Cardiac fibroblast (primary cell): Measurements from ENCODE around the gene HIVEP3.
A peak's percentile ranks its signal among the peaks of the same experiment; 100 is the strongest.

Experiments used
- DNase-seq, 2 donors: peaks; one replicate each; pipeline versions ENCODE4 v3.0.0 to v3.0.0-alpha.2; 2010; ENCODE audit warnings: low read depth in 2 of 2
- H3K4me3 ChIP-seq, 2 donors: replicated peaks in 1 of 2; 1 replicate in 1 of 2; 2 replicates in 1 of 2; pipeline ENCODE4 v1.5.1; 2011; ENCODE audit warnings: low read depth in 2 of 2, low read length in 2 of 2, mild to moderate bottlenecking in 2 of 2, moderate library complexity in 1 of 2
- CTCF ChIP-seq: IDR thresholded peaks from one replicate; pipeline ENCODE4 v1.5.1; 2011; ENCODE audit warnings: low read depth, mild to moderate bottlenecking, low read length, inconsistent platforms

The HIVEP3 gene

GRCh38 chr1:41678111-41678878, 240.4 kb downstream of the HIVEP3 start:
- no peak for TF ChIP-seq CTCF
- DNase-seq = peak; percentile 57 to 63
- H3K4me3 ChIP-seq = no peak overlapping the region

- no peak for TF ChIP-seq CTCF
- DNase-seq = no peak
- no peak overlapping the region for H3K4me3 ChIP-seq
Observed at GRCh38 chr1:41677620-41678019, 241.1 kb downstream of the HIVEP3 start.

GRCh38 chr1:41675401-41675800, 243.3 kb downstream of the HIVEP3 start:
- TF ChIP-seq CTCF = no peak
- no peak for DNase-seq
- no peak overlapping the region for H3K4me3 ChIP-seq

- no peak for TF ChIP-seq CTCF
- H3K4me3 ChIP-seq = no peak overlapping the region
- DNase-seq = no peak
Observed at GRCh38 chr1:41674522-41674921, 244.2 kb downstream of the HIVEP3 start.

GRCh38 chr1:41673806-41674205, 244.9 kb downstream of the HIVEP3 start:
- no peak for DNase-seq
- no peak for TF ChIP-seq CTCF
- no peak overlapping the region for H3K4me3 ChIP-seq

- DNase-seq = peak; percentile 50
- H3K4me3 ChIP-seq = no peak overlapping the region
- TF ChIP-seq CTCF = no peak
Observed at GRCh38 chr1:41673378-41673777, 245.3 kb downstream of the HIVEP3 start.
